ENCODE data around the gene CDKN2D. TPM values are rescaled to one million over a fixed set of nuclear protein-coding genes. Genes with fewer than 3 reads are reported as not detected.

CDKN2D gene
- total and polyA plus RNA-seq, 2 of the 13 experiments (the other 11 are each of a cell fraction or from before 2014, with no cell fraction given): 5.4 to 8.6 TPM

- TF ChIP-seq EEA1 (CRISPR knock-in tag; IDR thresholded peaks at IDR 0.05; ENCODE audit: borderline replicate concordance): no peak
- TF ChIP-seq ZNF547 (CRISPR knock-in tag; IDR thresholded peaks at IDR 0.05): no peak
- TF ChIP-seq AKNA (CRISPR knock-in tag; IDR thresholded peaks at IDR 0.05; ENCODE audit: borderline replicate concordance): no peak
- TF ChIP-seq RBM39 (IDR thresholded peaks at IDR 0.05; ENCODE audit: low read depth, low read length, poor library complexity, severe bottlenecking): no peak
- no peak for TF ChIP-seq ATF7-NPFF (CRISPR knock-in tag; IDR thresholded peaks at IDR 0.05; ENCODE audit: low read depth)
- TF ChIP-seq MIXL1 (CRISPR knock-in tag; IDR thresholded peaks at IDR 0.05): no peak
- no peak for TF ChIP-seq ZNF678 (CRISPR knock-in tag; IDR thresholded peaks at IDR 0.05)
- no peak for TF ChIP-seq GTF3A (CRISPR knock-in tag; conservative IDR thresholded peaks at IDR 0.05)
- TF ChIP-seq ZNF615 (CRISPR knock-in tag; IDR thresholded peaks at IDR 0.05; ENCODE audit: borderline replicate concordance): no peak
- no peak for TF ChIP-seq NR2F6 (IDR thresholded peaks at IDR 0.05)
- TF ChIP-seq NR2F6 (CRISPR knock-in tag; IDR thresholded peaks at IDR 0.05): 0 out of 2 replicates have a peak, but pooled peaks have one; percentile 32
- no peak for TF ChIP-seq ZNF496 (CRISPR knock-in tag; IDR thresholded peaks at IDR 0.05; ENCODE audit: insufficient replicate concordance)
- no peak for TF ChIP-seq MTERF4 (CRISPR knock-in tag; IDR thresholded peaks at IDR 0.05)
- TF ChIP-seq ZNF276 (CRISPR knock-in tag; IDR thresholded peaks at IDR 0.05; ENCODE audit: low read depth): no peak
- TF ChIP-seq ZNF737 (CRISPR knock-in tag; IDR thresholded peaks at IDR 0.05; ENCODE audit: borderline replicate concordance): 0 out of 2 replicates have a peak, but pooled peaks have one; percentile 38
- no peak for TF ChIP-seq ZNF670 (CRISPR knock-in tag; IDR thresholded peaks at IDR 0.05; ENCODE audit: borderline replicate concordance)
- no peak for TF ChIP-seq HNRNPK (IDR thresholded peaks at IDR 0.05; ENCODE audit: low read depth, low read length, poor library complexity, severe bottlenecking)
- no peak for TF ChIP-seq HNF4A (CRISPR knock-in tag; IDR thresholded peaks at IDR 0.05)
- no peak for TF ChIP-seq SP4 (CRISPR knock-in tag; IDR thresholded peaks at IDR 0.05)
- no peak for TF ChIP-seq CHD2 (IDR thresholded peaks at IDR 0.05; ENCODE audit: low read depth, low read length)
- peak; percentile 50; the same call in 1 of the 2 replicates for TF ChIP-seq ZNF607 (CRISPR knock-in tag; IDR thresholded peaks at IDR 0.05; ENCODE audit: borderline replicate concordance)
- TF ChIP-seq BRD4 (CRISPR knock-in tag; IDR thresholded peaks at IDR 0.05): no peak
- TF ChIP-seq FOXA3 (CRISPR knock-in tag; IDR thresholded peaks at IDR 0.05): peak; percentile 27; the same call in 1 of the 2 replicates
These were observed 12.3 kb upstream of the CDKN2D start (continued) for GRCh38 chr19:10580979-10581631.

Measured in HepG2 (cell line).